ENCODE data around the gene SEC24C.

DNA sequence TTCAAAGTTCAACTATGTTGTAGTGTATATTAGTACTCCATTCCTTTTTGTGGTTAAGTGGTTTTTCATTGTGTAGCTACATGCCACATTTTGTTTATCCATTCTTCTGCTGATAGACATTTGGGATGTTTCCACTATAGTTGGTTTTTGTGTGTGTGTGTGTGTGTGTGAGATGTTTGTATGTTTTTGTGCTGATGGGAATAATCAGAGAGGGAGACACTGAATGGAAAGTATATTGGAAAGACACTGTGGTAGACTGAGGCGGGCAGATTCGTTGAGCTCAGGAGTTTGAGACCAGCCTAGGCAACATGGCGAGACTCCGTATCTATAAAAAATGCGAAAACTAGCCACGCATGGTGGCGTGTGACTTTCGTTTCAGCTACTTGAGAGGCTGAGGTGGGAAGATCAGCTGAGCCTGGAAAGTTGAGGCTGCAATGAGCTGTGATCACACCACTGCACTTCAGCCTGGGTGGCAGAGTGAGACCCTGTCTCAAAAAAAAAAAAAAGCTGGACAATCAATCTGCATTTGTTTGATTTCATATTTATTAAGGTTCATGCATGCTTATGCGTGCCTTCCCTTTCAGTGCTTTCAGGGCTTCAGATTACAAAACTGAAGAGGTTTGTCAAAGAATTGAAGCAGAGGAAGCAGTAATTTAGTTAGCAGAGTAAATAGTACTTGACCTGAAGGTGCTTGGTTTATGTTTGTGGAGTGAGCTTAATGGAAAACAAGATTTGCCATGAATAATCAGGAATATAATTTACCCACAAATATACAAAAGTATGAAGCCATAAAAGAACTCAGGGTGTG, 14.7 kb downstream of the SEC24C start:
- TF ChIP-seq, protein P1, sequence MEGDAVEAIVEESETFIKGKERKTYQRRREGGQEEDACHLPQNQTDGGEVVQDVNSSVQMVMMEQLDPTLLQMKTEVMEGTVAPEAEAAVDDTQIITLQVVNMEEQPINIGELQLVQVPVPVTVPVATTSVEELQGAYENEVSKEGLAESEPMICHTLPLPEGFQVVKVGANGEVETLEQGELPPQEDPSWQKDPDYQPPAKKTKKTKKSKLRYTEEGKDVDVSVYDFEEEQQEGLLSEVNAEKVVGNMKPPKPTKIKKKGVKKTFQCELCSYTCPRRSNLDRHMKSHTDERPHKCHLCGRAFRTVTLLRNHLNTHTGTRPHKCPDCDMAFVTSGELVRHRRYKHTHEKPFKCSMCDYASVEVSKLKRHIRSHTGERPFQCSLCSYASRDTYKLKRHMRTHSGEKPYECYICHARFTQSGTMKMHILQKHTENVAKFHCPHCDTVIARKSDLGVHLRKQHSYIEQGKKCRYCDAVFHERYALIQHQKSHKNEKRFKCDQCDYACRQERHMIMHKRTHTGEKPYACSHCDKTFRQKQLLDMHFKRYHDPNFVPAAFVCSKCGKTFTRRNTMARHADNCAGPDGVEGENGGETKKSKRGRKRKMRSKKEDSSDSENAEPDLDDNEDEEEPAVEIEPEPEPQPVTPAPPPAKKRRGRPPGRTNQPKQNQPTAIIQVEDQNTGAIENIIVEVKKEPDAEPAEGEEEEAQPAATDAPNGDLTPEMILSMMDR (IDR thresholded peaks at IDR 0.05) = no peak
- no peak for TF ChIP-seq POLR2A (IDR thresholded peaks at IDR 0.05)
- no peak for TF ChIP-seq EP300 (IDR thresholded peaks at IDR 0.05)
- TF ChIP-seq POLR2AphosphoS5 (IDR thresholded peaks at IDR 0.05) = no peak

Measured in gastroesophageal sphincter (tissue), 3 donors.